Stimulated activated CD4-positive, alpha-beta T cell treated with anti-CD3 and anti-CD28 coated beads, TNF-alpha, amount 100 ng/mL, for 4 hours (primary cell): ENCODE results near the gene MRAS.

Experiments used
- DNase-seq, 3 experiments: peaks; one replicate each; pipeline ENCODE4 v3.0.0-alpha.2; 2020; ENCODE audit warnings: low read depth in 3 of 3

The MRAS gene

DNA sequence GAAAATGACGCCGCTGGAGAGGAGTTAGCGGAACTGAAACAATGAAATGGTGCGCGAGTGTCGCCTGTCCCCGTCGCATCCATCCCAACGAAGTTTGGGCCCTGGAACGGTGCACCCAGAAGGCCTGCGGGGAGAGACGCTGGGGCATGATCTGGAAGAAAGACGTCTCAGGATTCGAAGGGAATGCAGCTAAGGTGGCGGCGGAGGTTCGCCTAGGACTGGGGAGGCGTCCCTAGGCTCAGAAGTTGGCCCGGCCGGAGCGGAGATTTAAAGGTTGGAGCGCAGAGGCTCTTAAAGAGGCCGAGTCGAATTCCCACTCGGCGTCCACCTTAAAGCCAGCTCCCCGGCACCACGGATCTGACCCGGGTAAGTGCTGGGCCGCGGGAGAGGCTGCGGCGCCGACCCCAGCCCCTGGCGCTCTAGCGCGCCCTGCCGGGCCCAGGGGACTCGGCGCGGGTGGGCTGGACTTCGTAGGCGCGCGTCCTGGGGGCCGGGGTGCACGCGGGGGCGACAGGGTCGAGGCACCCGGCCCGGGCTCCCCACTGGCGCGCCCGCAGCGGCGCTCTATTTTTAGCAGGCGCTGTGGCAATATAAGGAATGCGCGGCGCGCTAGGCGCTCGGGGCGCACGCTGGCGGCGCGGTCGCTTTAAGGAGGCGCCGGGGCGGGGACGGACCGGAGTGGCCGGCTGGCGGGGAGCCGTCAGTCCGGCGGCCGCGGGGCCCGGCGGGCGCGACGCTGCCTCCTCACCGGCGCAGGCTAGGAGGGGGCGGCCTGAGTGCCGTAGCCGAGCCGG lies at the start of gene MRAS:
Gene MRAS, plus strand, starts transcription at position 620 of the 794 bp plus-strand sequence. CDS start 24,305 bp downstream, outside the sequence.
- DNase-seq, result peak in 1 of 3 experiments; percentile 7

DNA sequence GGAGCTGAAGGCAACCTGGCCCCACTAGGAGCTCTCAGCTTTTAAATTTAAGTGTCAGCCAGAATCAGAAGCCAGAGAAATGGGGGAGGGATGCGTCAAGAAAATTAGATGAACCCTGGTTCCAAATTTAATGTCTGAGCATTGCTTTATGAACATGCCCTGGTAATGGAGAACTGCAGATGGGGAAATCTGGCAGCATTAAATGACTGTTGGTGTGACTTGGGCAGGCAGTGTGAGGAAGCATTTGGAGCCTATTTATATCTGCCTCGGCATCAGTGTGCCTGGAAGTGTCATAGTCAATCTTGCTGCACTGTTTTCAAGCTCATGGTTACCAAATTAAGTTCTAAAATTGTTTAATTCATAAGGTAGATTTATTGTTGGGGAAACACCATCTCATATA lies 47.7 kb upstream of the MRAS start:
- no peak for DNase-seq

DNA sequence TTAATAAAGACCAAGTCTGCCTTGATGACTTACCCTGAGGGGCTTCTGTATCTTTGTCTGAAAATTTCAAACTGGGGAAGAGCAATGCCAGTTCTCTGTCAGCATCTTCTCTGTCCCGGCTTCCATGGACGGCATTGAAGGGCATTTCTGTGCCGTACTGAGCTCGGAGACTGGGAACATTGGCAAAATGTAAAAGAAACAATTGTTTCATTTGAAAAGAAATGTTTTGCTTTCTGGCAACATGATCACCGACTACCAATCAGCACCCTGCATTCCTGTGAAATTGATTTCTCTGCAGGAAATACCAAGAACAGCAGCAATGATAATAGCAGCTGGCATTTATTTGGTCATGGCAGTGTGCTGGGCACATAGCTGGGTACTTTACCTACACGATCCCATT lies 44.9 kb upstream of the MRAS start:
- DNase-seq, result no peak

DNA sequence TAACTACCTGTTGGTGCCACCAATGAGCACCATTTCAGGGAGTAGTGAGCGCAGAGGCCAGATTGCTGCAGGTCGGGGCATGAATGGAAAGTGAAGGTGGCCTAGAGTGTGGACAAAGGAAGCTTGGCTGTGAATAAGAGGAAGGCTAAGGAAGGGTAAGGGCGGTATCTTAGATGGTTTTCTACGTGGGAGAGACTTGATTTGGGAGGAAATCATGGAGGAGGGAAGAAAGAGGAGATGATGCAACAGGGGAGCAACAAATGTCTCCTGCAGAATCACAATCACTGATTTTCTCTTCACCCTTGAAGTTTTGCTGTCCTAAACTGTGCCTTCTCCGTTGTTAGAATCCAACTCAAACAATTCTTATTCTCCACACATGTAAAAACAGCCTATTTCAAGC lies 40.5 kb upstream of the MRAS start:
- DNase-seq, result no peak

DNA sequence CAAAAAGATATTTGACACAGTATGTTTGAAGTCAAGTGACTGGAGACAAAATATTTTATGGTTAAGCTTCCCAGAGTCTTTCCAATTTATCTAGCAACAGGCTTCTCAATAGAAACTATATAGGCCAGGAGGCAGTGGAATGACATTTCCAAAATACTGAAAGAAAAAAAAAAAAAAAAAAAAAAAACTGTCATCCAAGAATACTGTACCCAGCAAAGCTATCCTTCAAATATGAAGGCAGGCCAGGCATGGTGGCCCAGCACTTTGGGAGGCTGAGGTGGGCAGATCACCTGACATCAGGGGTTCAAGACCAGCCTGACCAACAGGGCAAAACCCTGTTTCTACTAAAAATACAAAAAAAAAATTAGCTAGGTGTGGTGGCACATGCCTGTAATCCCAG lies 39.6 kb upstream of the MRAS start:
- DNase-seq, result no peak

DNA sequence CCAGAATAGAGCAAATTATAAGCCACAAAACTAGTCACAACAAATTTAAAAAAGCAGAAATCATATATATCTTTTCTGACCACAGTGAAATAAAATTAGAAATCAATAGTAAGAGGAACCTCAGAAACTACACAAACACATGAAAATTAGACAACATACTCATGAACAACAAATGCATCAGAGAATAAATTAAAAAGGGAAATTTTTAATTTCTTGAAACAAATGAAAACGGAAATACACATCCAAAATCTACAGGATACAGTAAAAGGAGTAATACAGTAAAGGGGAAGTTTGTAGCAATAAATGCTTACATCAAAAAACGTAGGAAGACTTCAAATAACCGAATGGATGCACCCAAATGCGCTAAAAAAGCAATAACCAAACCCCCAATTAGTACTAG lies 37.9 kb upstream of the MRAS start:
- no peak for DNase-seq

DNA sequence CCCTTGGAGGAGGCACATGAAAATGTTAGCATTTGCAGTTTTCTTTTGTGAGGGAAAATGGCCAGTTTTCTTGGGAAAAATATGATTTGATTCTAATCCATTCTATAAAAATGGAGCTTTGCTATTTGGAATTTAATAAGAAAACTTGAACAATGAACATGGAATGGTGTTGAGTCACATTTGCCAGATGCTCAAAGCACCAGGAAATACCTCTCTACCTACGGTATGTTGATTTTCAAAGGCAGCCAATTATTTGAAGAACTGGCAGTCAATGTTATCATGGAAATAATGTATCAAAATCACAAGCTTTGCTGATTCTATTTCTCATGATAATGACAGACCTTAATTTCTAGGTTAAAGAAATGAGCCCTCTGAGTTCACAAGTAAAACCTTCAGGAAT lies 33.6 kb upstream of the MRAS start:
- DNase-seq, result no peak

DNA sequence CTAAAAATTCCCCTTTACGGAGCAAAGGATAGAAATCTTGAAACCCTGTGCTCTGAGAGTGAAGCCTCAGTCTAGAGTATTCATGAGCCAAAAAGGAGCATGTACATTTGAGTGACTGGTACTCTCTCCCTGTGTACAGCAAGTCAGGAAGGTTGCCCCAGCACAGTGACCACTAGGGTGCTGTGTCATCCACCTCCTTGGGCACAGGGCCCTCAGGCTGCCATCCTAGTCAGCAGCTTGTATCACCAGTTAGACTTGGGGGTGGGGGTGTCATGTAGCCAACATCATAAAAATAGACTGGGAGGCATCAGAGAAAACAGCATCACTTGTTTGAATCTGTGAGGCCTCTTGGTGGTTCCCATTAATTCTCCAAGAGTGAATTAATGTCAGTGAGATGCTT lies 30.7 kb upstream of the MRAS start:
- no peak for DNase-seq

DNA sequence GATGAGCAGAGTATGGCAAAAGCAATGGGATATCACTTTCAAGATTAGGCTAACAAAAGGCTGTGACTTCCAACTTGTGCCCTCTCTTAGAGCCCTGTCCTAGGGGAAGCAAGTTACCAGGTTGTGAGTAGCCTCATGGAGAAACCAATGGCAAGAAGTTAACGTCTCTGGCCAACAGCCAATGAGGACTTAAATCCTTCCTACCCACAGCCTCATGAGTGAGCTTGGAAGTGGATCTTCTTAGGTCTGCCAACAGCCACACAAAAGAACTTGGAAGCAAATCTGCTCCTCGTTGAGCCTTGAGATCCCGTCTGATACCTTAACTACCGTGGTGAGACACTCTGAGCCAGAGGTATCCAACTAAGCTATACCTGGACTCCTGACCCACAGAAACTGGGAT lies 24.4 kb upstream of the MRAS start:
- DNase-seq, result no peak

DNA sequence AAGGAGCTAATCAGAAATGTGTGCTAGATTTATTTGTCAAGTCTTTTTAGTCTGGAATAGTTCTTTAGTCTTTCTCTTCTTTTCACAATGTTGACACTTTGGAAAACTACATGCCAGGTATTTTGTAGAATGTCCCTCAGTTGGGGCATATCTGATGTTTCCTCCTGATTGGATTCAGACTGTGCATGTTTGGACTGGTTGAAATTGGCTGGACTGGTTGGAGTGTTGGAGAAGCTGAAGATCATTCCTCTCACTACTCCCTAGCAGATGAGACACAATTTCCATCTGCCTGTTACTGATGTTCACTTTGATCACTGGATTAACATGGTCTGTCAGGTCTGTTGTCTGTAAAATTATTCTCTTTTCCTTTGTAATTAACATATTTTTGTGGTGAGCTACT lies 22.4 kb upstream of the MRAS start:
- no peak for DNase-seq

DNA sequence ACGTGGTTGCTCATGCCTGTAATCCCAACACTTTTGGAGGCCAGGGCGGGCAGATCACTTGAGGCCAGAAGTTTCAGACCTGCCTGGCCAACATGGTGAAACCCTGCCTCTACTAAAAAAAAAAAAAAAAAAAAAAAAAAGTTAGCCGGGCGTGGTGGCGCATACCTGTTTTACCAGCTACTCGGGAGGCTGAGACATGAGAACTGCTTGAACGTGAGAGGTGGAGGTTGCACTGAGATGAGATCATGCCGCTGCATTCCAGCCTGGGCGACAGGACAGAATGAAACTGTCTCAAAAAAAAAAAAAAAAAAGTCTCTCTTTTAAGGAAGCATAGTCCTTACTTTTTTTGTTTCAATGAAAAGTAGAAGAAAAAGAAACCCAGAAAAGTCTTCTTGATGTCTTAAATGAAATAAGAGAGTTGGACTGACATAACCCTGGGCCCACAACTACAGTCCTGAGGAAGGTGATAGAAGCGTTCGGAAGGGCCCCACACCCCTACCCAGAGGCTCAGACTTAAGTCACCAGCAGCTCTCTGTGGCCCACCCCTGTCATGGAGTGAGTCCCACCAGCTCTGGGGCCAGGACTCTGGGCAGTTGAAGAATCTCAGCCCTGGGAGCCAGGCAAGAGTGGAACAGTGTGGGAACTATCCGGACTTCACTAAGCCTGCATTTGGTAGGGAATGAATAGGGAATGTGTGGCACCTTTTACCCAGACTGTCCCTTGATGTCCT lies 21.3 kb upstream of the MRAS start:
- no peak for DNase-seq

DNA sequence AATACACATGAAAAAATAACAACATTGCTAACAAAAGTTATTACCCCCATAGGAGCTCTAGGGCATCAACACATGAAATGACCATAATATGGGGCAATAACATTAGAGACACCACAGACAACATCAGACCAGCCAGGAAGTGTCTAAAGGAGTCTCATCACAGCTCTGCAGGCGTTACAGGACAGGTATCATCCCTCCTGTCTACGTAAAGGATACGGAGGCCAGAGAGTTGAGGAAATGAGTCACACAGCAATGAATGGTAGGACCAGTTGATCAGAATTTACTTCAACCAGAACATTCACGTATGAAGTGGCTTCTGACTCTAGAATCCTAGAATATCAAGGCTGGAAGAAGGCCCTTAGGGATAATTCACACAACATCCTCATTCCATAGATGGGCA lies 20.5 kb upstream of the MRAS start:
- no peak for DNase-seq

DNA sequence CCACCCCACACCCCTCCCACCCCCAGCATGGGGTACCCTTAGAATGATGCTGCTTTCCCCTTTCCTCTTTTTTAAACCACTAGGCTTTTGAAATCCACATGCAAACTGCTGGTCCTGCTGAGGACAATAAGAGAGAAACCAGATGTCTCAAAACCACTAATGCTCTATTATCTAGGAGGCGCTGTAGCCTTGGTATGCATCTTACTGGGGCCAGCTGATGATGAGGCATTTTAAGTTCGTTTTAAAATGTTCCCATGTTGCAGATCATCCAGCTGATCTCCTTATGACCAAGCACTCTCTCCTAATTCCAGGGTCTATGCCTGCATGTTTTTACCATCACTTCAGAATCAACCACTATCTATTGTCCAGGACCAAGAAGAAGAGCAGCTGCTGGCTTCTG lies 20.0 kb upstream of the MRAS start:
- DNase-seq, result no peak

DNA sequence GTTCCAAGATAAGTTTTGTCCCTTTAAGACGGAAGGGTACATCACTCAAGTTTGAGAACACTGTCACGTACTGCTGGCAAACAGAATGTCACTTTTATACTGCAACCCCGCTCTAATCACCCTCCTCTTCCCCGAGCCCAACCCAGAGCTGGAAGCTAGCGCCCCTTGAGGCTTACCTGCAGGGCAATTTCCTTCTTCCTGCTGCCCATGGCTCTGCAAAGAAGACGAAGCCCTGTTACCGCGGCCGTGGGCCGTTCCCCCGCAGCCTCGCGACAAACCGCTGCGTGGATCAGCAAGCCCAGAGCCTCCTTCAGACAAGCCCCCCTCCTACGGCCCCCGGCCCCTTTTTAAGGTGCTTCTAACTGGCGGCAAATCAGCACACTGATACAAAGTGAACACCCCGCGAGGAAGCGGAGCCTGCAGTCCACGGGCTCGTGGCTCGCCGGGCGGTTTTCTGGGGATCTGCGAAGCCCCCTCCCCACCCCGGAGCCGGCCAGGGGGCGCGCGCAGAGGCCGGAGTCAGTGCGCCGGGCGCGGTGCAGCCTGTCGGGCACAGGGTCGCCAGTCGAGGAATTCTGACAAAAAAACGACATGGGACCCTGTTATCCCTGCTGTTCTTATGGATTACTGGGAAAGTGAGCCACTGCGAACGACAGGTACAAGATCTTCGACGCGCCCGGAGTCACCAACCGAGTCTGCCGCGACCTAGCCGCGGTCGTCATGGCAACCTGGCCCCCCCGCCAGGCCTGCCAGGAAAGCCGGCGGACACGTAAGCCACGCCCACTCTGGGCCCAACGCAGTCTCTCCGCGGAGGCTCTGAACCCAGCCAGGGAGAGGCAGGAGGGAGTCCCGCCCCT lies 19.0 kb upstream of the MRAS start, which contains the start of gene NME9:
Gene NME9, minus strand, starts transcription at position 725 of the 857 bp plus-strand sequence. Its CDS starts 516 bp downstream, at position 209.
- DNase-seq, result peak; percentile 72 to 82 (median 78)

DNA sequence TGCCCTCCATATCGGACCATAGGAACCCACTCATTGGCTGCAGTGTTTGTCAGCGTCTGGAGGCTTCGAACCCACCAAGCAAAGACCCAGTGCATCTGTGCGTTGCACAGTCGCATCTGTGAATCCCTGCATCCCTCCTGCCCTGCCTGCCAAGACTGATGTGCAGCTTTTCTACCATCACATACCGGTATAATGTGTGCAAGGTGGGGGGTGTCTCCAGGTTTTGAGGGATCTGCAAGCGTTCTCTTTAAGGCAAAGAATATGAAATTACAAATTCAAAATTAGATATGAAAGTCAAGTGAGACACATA lies 18.4 kb upstream of the MRAS start:
- DNase-seq, result no peak

DNA sequence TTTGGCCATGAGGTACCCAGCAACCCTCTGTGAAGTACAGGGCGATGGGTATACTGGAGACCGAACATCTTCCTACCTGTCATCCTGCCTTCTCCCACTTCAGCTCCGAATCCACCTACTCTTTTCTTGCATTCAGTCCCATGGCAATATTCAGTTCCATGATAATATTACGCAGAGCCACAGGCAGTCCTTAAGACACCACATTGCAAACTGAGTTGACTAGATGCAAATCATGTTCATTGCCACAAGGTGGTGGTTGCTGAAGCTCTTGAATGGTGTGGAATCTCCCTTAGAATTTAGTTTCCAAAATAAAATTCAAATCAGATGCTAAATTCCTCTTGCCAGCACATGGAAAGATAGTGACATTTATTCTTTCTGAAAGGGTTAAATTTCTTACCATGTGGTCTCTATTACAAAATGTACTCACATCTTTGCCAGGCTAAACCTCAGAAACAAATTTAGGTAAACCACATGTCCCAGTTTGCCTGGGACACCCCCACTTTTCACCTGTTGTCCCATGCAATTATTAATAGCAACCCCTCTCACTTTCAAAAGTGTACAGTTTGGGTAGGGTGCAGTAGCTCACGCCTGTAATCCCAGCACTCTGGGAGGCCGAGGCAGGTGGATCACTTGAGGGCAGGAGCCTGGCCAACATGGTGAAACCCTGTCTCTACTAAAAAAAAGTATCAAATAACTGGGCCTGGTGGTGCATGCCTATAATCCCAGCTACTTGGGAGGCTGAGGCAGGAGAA lies 17.1 kb upstream of the MRAS start:
- no peak for DNase-seq

DNA sequence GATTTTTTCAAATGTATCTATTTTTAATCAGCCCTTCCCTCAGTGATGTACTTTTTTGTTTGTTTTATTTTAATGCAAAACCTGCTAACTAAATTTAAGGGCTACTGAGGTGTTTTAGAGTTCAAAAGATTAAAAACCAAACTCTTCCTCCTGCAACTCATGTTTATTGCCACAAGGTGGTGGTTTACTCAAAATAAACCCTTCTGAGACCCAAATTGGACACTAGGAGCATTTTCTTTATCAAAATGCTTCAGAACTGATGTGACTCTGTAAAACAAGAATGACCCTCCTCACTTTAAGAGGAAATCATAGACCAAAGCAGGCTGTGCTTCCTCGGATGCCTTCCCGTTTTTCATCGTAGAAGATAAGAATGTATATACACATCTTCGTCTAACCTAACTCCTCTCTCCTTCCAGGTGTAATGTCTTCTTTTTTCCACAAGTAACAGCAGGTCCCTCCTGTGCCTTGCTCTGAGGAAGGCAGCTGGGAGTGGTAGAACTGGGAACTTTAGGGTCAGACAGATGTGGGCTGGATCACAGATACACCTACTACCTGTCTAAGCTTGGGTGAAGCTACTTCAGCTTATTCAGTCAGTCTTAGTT lies 15.8 kb upstream of the MRAS start:
- no peak for DNase-seq

DNA sequence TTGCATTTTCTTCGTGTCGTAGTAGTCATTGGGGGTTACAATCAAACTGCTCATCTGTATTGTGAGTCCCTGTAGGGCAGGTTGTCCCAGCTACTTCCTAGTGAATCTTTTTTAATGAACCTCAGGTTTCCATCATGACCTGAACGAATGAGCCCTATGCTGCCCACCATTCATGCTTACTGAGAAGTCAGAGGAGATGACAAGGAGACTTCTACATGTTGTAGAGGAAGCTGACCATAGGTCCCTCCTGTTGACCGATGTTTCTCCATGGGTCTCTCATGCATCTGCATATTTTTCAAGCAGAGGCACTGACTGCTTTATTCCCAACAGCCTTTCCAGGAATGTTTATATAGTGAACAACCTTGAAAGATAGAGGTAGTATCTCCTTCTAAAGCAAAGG lies 13.8 kb upstream of the MRAS start:
- DNase-seq, result no peak

DNA sequence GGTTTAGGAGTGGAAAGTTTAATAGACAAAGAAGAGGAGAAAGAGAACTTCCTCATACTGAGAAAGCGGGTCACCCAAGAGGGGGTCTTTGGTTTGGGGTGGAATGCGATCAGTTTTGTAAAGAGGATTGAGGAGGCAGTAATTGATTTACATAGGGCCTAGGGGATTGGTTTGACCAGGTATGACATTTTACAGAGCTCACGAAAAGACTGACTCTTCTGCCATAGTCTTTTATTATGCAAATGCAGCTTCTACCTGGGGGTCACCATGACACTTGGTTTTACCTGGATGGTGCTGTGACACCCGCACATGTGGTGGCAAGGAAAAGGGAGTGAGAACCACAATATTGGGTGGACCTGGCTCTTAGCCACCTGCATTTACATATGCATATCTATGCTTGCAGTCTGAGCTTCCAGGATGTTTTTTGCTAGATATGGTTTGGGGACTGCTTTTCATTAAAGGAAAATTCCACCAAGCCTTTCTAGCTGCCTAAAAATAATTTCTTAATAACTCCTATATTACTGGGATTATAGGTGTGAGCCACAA lies 11.9 kb upstream of the MRAS start:
- no peak for DNase-seq

DNA sequence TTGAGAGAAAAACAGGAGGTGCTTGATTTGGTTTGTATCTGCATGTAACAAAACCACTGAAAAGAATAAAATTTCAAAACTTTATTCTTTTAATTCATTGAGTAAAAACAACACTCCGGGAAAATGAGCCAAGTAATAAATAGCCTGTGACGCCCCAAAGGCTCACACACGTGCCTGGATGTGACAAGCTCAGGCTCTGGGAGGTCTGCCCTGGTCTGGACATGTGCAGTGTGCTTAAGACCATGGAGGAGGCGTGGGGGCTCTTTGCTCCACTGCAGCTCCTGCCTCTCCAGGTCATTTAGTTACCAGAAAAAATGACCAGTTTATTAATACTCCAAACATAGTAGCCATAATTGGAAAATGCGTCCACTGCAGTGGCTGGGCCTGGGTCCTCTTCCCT lies 10.1 kb upstream of the MRAS start:
- DNase-seq, result no peak

DNA sequence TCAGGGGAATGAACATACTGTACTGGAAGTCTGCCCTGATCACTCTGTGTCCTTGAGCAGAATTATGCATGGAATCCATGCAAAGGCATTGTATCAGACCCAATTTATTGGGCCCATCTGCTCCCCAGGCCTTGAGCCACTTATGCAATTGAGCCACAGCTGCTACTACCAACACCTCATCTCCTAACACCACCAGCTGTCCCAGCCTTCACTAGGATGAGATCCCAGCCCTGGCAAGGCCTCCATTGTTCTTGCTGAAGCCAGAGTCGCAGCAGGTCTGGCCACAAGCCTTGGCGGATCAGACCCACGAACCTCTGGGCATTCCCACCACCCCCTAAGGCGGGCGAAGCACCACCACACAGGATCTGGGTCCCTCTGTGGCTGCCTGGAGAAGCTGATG lies 9.6 kb upstream of the MRAS start:
- DNase-seq, result no peak
